HFF-Myc (cell line): ENCODE results near the gene PCDHB2.
"Not testable (repeated sequence)": the region's sequence is repeated elsewhere in the genome, so short reads cannot be mapped to it uniquely, and the experiment has no call there.

Experiments used
- DNase-seq: peaks from one replicate; pipeline ENCODE4 v3.0.0-alpha.2; 2011; ENCODE audit warnings: low read depth; ENCODE audit errors: extremely low read depth
- H3K4me3 ChIP-seq: replicated peaks from 2 replicates; pipeline ENCODE4 v1.5.1; 2011; ENCODE audit warnings: low read depth, mild to moderate bottlenecking, control low read depth, low read length
- CTCF ChIP-seq: IDR thresholded peaks from 2 replicates; pipeline ENCODE4 v1.5.1; 2012; ENCODE audit warnings: mild to moderate bottlenecking, low read depth, low read length, control low read depth; ENCODE audit errors: missing control alignments

PCDHB2 gene

DNA sequence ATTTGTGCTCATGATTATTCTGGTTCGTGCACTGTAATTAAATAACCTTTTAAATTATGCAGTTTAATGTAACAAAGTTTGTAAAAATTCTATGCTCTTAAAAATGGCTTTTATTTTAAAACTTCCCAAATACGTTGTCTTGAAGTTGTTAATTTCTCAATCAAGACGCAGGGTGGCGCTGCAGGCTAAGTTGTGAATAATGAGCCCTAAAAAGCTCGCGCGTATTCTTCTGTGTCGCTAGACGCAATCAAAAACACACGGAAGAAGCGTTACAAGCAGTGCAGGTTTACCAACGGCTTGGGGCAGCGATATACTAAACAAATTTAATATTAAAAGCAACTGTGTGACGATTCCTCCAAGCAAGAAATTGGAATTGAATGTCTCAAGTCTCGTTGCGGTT is 27.1 kb downstream of the PCDHB2 start, which contains the start of gene PCDHB4:
TSS of gene PCDHB4 (plus strand) at position 256 of the 400 bp plus-strand sequence. CDS start 181 bp downstream, outside the sequence.
- DNase-seq = no peak
- no peak within 1 kb of the TSS for H3K4me3 ChIP-seq

DNA sequence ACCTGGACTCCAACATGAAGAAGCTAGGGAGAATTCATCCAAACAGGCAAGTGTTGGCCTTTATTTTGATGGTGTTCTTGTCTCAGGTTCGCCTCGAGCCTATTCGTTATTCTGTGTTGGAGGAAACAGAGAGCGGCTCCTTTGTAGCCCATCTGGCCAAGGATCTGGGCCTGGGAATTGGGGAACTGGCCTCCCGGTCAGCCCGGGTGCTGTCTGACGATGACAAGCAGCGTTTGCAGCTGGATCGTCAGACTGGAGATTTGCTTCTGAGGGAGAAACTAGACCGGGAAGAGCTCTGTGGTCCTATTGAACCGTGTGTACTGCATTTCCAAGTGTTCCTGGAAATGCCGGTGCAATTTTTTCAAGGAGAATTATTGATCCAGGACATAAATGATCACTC is 27.6 kb downstream of the PCDHB2 start:
- H3K4me3 ChIP-seq = no peak overlapping the region
- DNase-seq = no peak
- TF ChIP-seq CTCF = no peak

More for the DNA sequence above, 27.1 kb downstream of the PCDHB2 start, which contains the start of gene PCDHB4:
- peak; percentile 22 for TF ChIP-seq CTCF

GRCh38 chr5:141123396-141124135 is 29.2 kb downstream of the PCDHB2 start:
- not testable (repeated sequence) for DNase-seq, H3K4me3 ChIP-seq

GRCh38 chr5:141127305-141127704 is 32.9 kb downstream of the PCDHB2 start:
- DNase-seq = no peak
- no peak overlapping the region for H3K4me3 ChIP-seq
- no peak for TF ChIP-seq CTCF

- peak; percentile 31 for TF ChIP-seq CTCF
- no peak for DNase-seq
- no peak within 1 kb of the TSS for H3K4me3 ChIP-seq
Observed at GRCh38 chr5:141135030-141135717, 40.8 kb downstream of the PCDHB2 start, which contains the start of gene PCDHB5. TSS of gene PCDHB5 (plus strand) at chr5:141135206. CDS start at chr5:141135435, 229 bp downstream.

- no peak overlapping the region for H3K4me3 ChIP-seq
- no peak for DNase-seq
- no peak for TF ChIP-seq CTCF
Observed at GRCh38 chr5:141135718-141136266, 41.4 kb downstream of the PCDHB2 start.

GRCh38 chr5:141137346-141137745 is 42.9 kb downstream of the PCDHB2 start:
- not testable (repeated sequence) for H3K4me3 ChIP-seq, DNase-seq
